Esophagus (tissue), 2 donors: ENCODE data around the gene PRKN. TPM values are rescaled to one million over a fixed set of nuclear protein-coding genes. Genes with fewer than 3 reads are reported as not detected.

Experiments used
- H3K27ac ChIP-seq, 2 donors: one replicate each; pipeline ENCODE4 v1.5.1; 2013; ENCODE audit warnings: low read depth in 2 of 2, mild to moderate bottlenecking in 2 of 2, inconsistent platforms in 1 of 2, low read length in 1 of 2, moderate library complexity in 1 of 2
- H3K27me3 ChIP-seq, 2 donors: one replicate each; pipeline ENCODE4 v1.6.1; 2013; ENCODE audit warnings: low read length in 2 of 2, control low read depth in 1 of 2, mild to moderate bottlenecking in 1 of 2; ENCODE audit not compliant: insufficient read depth in 2 of 2, control insufficient read depth in 1 of 2
- H3K36me3 ChIP-seq, 2 donors: one replicate each; pipeline ENCODE4 v1.6.1; 2013; ENCODE audit warnings: low read length in 1 of 2; ENCODE audit not compliant: control insufficient read depth in 2 of 2, insufficient read depth in 2 of 2
- H3K4me1 ChIP-seq, 2 donors: one replicate each; pipeline ENCODE4 v1.6.1; 2013; ENCODE audit warnings: low read length in 1 of 2; ENCODE audit not compliant: control insufficient read depth in 2 of 2, insufficient read depth in 2 of 2
- H3K4me3 ChIP-seq, 2 donors: one replicate each; pipeline ENCODE4 v1.5.1; 2013; ENCODE audit warnings: low read length in 2 of 2, mild to moderate bottlenecking in 2 of 2, low read depth in 1 of 2, moderate library complexity in 1 of 2
- H3K9me3 ChIP-seq, 2 donors: one replicate each; pipeline ENCODE4 v1.6.1; 2013; ENCODE audit warnings: mild to moderate bottlenecking in 2 of 2, low read depth in 1 of 2, low read length in 1 of 2, moderate library complexity in 1 of 2; ENCODE audit not compliant: control insufficient read depth in 2 of 2, insufficient read depth in 1 of 2
- WGBS, 2 donors: extraction: QIAGEN DNeasy Blood & Tissue Kit; methylation state at CpG; one replicate each; pipeline ENCODE4 v1.1.7; 2013; 5-methylcytosine and 5-hydroxymethylcytosine counted together
- polyA plus RNA-seq, 2 donors: library from polyadenylated mRNA; stranded (reverse); fragments of 200-250 nt; gene quantifications; one replicate each; pipeline ENCODE4 v1.2.3, GENCODE V29; 2013
- donor health status: healthy with polysubstance abuse.
- donor health status: Bipolar disorder and iron deficiency.

The PRKN gene
- polyA plus RNA-seq, 2 donors = 0.28 to 0.45 TPM

DNA sequence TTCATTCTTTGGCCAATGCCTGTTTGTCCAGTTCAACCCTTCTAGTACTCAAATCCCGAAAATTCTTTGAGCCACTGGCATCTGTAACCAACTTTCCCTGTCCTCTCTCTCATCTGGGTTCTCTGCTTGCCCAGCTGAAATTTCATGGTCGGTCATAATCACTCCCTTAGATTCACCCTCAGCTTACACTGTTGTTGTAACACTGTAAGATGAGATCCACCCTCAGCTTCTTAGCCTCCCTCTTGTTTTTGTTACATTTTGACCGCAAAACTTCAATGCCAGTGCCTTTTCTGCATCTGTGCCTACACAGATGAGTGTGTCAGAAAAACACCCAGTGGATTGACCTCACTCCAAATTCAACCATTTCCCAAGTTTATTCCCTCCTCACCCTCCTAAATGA is 1162.6 kb downstream of the PRKN start:
- Histone ChIP-seq H3K9me3 (peaks cover 0 to 3% of the 10 kb centered on the region in 2 donors), H3K4me1 (no peaks in the 10 kb centered on the region)
- WGBS, 2 donors = 84 to 87% methylated on average over 3 of the region's 3 CpGs

DNA sequence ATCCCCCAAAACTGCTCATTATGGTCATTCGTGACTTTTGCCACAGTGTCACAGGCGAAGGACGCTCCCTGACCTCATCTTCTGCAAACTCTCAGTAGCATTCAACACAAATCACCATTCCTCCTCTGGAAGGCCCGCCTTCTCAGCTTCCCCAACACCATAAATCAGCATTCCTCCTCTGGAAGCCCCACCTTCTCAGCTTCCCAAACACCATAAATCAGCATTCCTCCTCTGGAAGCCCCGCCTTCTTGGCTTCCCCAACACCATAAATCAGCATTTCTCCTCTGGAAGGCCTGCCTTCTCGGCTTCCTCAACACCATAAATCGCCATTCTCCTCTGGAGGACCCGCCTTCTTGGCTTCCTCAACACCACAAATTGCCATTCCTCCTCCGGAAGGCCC is 1165.7 kb downstream of the PRKN start:
- 85 to 87% methylated on average over 9 of the region's 9 CpGs for WGBS, 2 donors

More for the DNA sequence above, 1162.6 kb downstream of the PRKN start:
- Histone ChIP-seq H3K36me3 (no peaks in the 10 kb centered on the region), H3K4me3 (no peak overlapping the region), H3K27ac (no peak overlapping the region), H3K27me3 (no peaks in the 10 kb centered on the region)

DNA sequence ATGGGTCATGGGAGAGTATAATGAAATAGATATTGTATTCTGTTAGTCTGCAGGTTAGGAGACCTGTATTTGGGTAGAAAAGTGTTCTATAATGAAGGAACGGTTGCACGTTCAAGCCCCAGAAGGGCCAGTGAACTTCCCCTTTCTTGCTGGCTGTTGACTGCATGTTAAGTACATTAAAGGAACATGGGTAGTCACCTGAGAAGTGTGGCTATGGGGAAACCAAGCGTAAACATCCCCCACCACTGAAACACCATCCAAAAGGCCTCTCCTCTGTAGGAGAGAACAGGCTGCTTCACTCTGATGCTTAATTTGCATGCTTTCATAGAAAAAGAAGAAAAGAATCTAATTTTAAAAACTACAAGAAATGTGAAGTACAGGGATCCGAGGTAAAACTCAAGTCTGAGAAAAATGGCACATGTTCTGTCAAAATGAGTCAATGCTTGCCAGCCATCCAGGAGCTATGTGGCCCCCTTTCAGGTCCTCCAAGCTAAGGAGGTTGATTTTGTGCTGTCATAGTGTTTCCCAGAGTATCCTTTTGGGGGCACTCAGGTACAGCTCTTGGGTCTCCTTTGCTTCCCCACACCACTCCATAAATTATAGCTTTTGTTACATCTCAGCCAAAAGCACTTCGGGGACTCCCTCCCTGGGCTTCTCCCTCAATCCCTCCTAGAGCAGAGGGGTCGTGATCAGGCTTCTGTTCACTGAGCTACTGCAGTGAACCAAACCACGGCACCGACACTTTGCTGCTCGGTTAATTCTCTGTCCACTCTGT is 1170.0 kb downstream of the PRKN start:
- Histone ChIP-seq H3K9me3 (peaks cover 0 to 3% of the 10 kb centered on the region in 2 donors), H3K27me3 (no peaks in the 10 kb centered on the region), H3K4me1 (no peaks in the 10 kb centered on the region), H3K27ac (no peak overlapping the region), H3K36me3 (no peaks in the 10 kb centered on the region), H3K4me3 (no peak overlapping the region)
- whole genome bisulfite sequencing, 2 donors = 73% methylated on average over 9 of the region's 9 CpGs

More for the DNA sequence above, 1165.7 kb downstream of the PRKN start:
- H3K4me1 ChIP-seq = no peaks in the 10 kb centered on the region
- H3K27ac ChIP-seq = no peak overlapping the region
- H3K4me3 ChIP-seq = no peak overlapping the region
- H3K27me3 ChIP-seq = no peaks in the 10 kb centered on the region
- H3K9me3 ChIP-seq = peaks cover 0 to 3% of the 10 kb centered on the region in 2 donors
- no peaks in the 10 kb centered on the region for H3K36me3 ChIP-seq

DNA sequence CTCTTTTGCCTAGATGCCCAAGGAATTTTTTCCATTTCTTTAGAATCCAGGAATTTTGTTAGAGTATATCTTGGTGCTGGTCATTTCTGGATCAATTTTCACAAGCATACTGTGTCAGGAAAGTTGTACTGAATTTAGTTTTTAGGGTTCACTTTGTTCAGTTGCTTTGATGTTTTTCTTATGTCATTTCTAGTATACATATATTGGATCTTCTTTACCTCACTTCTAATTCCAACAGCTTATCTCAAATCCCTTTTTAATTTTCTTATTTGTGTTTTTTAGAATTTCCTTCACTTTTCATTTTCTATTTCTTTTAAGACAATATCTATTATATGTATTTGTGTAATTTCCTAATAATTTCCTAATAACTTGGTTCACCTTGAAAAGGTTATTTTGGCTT is 1172.7 kb downstream of the PRKN start:
- H3K27me3 ChIP-seq = no peaks in the 10 kb centered on the region
- no peaks in the 10 kb centered on the region for H3K9me3 ChIP-seq
- no peak overlapping the region for H3K27ac ChIP-seq
- H3K36me3 ChIP-seq = no peaks in the 10 kb centered on the region
- no peak overlapping the region for H3K4me3 ChIP-seq
- H3K4me1 ChIP-seq = no peaks in the 10 kb centered on the region

DNA sequence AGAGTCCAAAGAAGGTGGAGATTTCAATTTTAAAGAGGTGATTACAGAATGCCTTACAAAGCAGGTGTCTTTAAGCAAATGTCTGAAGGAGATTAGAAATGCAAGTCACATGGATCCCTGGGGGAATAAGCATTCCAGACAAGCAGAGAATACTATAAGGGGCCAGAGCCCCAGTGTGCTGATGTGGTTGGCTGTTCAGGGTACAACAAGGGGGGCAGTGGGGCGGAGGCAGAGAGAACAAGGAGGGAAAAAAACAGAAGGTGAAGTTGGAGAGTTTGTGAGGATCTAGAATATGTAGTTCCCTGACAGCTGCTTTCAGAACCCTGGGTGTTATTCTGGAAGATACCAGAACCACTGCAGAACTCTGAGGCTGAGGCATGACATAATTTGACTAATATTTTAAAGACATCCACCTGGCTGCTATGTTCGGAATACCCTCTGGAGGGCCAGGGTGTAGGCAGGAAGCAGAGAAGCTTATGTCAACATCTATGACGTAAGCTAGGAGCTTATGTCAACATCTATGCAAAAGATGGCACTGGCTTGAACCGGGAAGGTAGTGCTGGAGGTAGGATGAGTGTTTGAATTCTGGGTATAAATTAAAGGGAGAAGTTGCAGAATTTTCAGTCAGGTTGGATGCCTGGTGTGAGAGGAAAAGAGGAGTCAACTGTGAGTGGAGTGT is 1177.5 kb downstream of the PRKN start:
- H3K4me1 ChIP-seq = peaks cover 0 to 2% of the 10 kb centered on the region in 2 donors
- no peaks in the 10 kb centered on the region for H3K36me3 ChIP-seq
- no peak overlapping the region for H3K27ac ChIP-seq
- 55 to 57% methylated on average over 4 of the region's 4 CpGs for WGBS, 2 donors
- H3K27me3 ChIP-seq = no peaks in the 10 kb centered on the region
- H3K9me3 ChIP-seq = no peaks in the 10 kb centered on the region
- no peak overlapping the region for H3K4me3 ChIP-seq

DNA sequence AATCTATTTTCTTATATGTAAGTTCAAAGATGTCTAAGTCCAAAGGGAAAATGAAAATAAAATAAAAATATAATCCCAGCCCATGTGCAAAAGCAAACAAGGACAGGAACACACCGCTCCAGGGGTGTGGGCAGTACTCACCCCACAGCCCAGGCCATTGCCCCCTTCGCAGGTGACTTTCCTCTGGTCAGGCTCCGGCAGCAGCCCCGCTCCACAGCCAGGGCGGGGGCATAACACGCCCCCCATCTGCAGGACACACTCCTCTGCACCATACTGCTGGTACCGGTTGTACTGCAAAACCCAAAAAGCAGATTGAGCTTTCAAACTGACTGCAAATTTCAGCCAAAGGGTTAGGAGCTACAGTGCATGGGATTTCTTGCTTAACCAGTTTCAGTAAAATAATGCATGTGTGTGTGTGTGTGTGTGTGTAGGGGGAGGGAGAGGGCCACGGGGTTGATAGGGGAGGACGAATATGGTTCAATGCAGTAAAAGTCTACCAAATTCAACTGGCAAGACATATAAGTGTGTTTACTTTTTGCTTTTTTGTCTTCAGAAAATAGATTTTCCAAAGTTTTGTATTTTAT is 1178.8 kb downstream of the PRKN start:
- H3K27me3 ChIP-seq = no peaks in the 10 kb centered on the region
- WGBS, 2 donors = 70 to 73% methylated on average over 9 of the region's 9 CpGs
- H3K27ac ChIP-seq = no peak overlapping the region
- H3K9me3 ChIP-seq = no peaks in the 10 kb centered on the region
- H3K4me3 ChIP-seq = no peak overlapping the region
- H3K4me1 ChIP-seq = peaks cover 0 to 2% of the 10 kb centered on the region in 2 donors
- no peaks in the 10 kb centered on the region for H3K36me3 ChIP-seq

DNA sequence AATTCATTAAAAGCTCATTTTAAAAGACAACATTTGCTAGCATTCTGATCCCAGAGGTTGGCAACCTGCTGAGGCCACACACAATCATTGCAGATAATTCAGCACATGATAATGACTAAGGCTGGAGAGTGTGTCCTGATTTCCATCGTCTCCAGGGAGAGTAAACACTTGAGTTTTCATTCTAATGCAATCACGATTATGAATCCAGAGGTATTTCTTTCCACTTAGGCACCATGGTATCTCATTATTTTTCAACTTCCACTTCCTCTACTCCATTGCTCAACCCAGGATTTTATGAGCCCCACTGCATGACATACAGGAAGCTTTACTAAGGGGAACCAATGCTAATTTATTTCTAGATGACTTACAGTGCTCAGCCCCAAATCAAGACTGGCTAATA is 1179.9 kb downstream of the PRKN start:
- Histone ChIP-seq H3K27me3 (no peaks in the 10 kb centered on the region), H3K4me3 (no peak overlapping the region), H3K36me3 (no peaks in the 10 kb centered on the region), H3K4me1 (peaks cover 0 to 2% of the 10 kb centered on the region in 2 donors), H3K9me3 (no peaks in the 10 kb centered on the region), H3K27ac (no peak overlapping the region)
- WGBS, 2 donors = 41 to 44% methylated on average over 2 of the region's 2 CpGs

DNA sequence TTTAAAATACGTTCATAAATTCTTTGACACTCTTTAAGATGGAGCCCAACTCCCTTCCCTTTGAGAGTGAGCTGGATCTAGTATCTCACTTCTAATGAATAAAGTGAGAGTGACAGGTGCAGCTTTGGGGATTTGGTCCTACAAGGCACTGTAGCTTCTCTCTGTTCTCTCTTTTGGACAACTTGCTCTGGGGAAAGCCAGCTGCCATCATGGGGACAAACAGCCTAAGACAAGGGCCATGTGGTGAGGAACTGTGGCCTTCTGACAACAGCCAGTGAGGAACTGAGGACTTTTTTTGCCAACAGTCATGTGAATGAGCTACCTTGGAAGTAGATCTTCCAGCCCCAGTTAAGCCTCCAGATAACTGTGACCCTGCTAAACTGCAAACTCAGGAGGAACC is 1180.9 kb downstream of the PRKN start:
- no peak overlapping the region for H3K27ac ChIP-seq
- H3K4me3 ChIP-seq = no peak overlapping the region
- peaks cover 0 to 2% of the 10 kb centered on the region in 2 donors for H3K4me1 ChIP-seq
- no peaks in the 10 kb centered on the region for H3K27me3 ChIP-seq
- no peaks in the 10 kb centered on the region for H3K36me3 ChIP-seq
- WGBS, 2 donors = 81 to 89% methylated on average over 1 of the region's 1 CpG
- no peaks in the 10 kb centered on the region for H3K9me3 ChIP-seq

DNA sequence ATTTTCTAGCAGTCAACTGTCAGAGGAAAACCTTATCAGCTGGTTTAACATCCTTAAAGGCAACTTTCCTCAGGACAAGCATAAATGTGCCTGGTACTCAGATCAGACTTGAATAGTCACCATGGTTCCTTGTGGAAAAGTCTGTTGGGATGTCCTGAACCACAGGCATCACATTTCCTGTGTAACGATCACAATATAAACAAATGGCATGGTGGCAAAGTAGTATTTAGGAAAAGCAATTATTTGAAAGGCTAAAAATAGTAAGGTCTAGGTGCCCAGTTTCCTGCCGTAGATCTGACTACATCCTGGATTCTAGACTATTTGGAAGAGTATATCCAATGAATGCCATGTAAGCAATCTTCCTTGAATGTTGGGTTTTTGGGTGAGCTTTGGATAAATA is 1181.8 kb downstream of the PRKN start:
- H3K27me3 ChIP-seq = no peaks in the 10 kb centered on the region
- no peaks in the 10 kb centered on the region for H3K9me3 ChIP-seq
- WGBS, 2 donors = 68 to 79% methylated on average over 2 of the region's 2 CpGs
- no peak overlapping the region for H3K27ac ChIP-seq
- H3K4me1 ChIP-seq = peaks cover 0 to 2% of the 10 kb centered on the region in 2 donors
- no peaks in the 10 kb centered on the region for H3K36me3 ChIP-seq
- no peak overlapping the region for H3K4me3 ChIP-seq
